Activated effector memory CD4-positive, alpha-beta T cell treated with anti-CD3 and anti-CD28 coated beads, Interleukin-2, amount 50 U/mL, for 16 hours (primary cell): Measurements from ENCODE around the gene ROBO2.

ENCODE experiments used
- DNase-seq: peaks from one replicate; pipeline ENCODE4 v3.0.0-alpha.2; 2020

ROBO2 gene

GRCh38 chr3:77524946-77525682 lies 485.2 kb downstream of the ROBO2 start:
- no peak for DNase-seq

DNA sequence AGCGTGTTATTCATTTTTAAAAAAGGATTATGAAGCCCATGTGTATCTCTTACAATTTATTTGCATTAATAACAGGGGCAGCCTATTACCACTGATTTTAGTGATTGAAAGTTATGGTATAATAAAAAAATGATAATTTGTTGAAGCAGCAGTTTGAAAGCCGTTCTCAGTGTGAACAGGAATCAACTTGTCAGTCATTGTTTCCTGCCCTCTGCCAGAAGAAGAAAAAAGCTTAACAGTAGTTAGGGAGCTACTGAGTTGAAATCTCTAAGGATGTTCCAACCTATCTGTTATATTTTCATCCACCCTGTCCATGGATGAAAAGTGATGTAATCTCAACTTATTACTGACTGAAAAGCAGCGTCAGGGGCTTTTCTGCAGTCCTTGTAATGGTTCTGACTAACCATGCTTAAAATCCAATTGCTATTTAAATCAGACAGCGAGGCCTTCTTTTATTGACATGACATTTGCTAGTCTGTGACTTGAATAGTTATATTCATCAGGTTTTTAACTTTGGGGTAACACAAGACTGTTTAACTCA lies 486.7 kb downstream of the ROBO2 start:
- DNase-seq, result no peak

DNA sequence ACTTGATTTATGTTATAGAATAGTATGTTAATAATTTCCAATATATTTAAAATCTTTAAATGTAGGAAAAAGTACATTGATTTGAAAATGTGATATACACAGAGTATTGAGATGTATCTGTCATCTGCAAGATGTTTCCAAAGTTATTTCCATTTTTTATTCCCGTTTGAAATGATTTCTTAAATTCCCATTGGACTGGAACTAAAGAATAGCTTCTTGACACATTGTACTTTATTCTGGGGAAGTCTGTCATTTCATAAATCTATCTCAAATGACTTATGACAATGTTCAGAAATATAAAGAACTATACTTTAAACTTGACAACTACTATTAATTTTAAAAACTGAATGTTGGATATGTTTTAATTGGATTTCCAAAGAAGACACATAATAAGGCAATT lies 489.6 kb downstream of the ROBO2 start:
- DNase-seq, result no peak

DNA sequence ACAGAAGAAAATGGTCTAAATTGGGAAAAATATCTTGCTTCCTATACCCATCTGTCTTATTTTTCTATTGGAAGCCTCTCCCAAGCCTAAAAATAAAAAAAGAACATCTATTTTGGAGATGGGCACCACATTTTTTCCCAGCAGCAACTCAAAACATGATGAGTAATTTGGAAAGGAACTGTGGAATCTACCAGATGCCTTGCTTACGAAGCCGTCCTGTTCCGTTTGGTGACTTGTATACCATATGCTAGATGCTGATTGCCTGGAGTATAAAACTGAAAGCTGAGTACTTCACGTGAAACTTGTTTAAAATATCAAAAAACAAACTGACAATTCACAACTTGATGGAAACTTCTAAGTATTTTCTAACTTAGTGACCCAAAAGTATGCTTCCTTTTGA lies 491.0 kb downstream of the ROBO2 start:
- DNase-seq, result no peak

DNA sequence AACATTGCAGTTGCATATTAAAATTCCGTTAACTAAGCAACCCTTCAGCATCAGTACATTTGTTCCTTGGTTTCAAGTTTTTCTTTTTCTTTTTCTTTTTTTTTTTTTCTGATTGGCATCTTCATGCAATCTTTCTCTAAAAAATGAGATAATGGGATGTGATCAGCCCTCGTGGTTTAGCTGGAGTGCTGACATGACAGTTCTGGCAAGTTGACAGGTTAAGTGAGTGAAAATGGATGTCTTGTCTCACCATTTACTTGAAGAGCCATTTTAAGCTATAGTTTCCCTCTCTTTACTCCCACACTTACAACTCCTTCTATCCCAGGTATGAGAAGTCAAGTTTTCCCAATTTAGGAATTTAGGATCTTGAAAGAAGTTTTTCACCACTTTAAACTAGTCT lies 495.2 kb downstream of the ROBO2 start:
- no peak for DNase-seq

DNA sequence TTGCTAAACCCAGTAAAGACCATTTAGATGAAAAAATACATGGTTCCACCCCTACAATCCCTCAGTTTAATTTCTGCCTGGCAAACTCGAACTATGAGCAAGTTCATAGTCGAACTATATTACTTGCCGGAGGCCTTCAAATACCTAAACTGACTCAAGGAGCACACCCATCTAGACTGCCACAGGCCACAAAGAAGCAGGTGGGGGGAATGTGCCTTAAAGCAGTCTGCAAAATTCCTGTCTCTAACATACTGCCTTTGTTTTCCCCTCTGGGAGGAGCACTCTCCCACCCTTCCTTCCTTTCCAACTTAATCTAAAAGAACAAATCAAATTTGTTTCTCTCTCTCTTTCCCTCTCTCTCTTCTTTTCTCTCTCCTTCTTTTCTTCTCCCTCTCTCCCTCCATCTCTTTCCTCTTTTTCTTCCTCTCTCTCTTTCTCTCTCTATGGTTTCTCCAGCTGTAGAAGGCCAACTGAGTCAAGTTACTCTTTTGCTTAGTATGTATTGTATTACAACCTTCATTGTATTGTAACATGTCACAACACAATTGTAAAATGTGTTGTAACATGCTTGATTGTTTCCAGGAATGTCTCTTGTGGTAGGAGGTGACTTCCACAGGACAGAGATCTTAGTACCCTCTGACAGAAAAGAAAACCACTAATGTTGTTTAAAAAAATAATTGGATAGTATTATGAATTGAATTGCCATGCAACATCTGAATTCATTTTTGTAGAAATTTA lies 496.3 kb downstream of the ROBO2 start:
- DNase-seq, result no peak

DNA sequence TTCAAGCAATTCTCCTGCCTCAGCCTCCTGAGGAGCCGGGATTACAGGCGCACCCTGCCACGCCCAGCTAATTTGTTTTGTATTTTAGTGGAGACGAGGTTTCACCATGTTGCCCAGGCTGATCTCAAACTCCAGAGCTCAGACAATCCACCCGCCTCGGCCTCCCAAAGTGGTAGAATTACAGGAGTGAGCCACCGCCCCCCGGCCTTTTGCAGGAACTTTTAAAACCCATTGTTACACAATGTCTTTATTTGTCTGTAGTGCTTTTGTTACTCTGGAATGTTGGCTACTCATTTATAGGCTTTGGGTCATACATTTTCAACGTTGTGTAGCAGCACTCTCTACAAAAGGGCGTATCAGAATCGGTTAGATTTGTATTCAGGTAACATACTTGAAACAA lies 499.1 kb downstream of the ROBO2 start:
- no peak for DNase-seq

DNA sequence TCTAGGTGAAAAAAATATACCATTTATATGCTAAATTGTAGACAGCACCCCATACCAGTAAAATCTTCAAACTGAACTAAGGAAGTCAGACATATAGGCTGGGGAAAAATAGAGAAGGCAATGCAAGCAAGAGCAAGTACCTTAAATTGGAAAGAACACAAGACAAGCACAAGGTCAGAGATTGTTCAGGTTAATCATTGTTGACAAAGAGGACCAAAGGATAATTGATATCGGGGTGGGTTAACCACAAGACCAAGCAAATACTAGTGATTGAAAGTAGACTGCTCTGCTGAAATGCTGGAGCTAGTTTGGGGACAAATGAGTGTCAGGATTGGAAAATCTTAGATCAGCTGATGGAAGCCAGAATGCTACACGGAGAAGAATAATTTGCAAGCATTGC lies 499.8 kb downstream of the ROBO2 start:
- no peak for DNase-seq

GRCh38 chr3:77541203-77541922 lies 501.5 kb downstream of the ROBO2 start:
- no peak for DNase-seq

DNA sequence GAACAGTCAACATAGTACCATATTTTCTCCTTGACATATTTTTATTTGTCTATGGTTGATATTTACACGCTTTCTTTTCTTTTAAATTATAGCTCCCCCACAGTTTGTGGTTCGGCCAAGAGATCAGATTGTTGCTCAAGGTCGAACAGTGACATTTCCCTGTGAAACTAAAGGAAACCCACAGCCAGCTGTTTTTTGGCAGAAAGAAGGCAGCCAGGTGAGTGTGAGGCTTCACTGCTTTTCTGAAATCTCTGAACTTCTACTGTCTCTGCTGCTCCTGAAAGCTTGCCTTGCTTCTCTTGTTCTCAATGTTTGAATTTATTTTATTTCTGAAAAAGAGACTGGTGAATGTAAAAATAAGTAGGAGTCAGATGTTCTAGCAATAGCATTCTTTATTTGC lies 506.3 kb downstream of the ROBO2 start:
- DNase-seq, result no peak

DNA sequence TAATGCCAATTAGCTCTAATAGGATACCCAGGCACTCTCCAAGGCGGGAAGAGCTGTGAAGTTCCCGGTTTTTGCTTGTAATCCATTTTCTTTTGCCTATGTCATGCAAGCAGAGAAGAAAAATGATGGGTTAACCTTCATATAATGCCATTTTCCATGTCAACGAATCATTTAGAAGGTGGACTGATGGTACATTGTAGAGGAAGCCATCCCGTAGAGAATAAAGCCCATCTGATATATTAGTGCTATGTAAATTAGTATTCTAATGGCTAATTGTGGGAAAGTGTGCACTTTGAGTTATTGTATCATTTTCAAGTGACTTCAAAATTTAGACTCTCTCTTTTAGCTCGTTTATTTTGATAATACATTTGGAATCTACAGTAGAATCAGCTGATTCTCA lies 509.1 kb downstream of the ROBO2 start:
- DNase-seq, result no peak

DNA sequence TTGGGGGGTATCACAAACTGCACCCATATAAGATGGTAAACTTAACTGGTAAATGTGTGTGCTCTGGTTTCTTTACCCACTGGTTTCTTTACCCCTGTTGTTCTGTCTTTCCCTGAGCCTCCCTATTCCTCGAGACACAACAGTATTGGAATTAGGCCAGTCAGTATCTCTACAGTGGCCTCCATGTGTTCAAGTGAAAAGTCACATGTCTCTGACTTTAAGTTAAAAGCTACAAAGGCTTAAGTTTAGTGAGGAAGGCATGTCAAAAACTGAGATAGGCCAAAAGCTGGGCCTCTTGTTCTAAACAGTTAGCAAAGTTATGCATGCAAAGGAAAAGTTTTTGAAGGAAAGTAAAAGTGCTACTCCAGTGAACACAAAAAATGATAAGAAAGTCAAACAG lies 513.3 kb downstream of the ROBO2 start:
- no peak for DNase-seq

GRCh38 chr3:77562089-77562488 lies 522.2 kb downstream of the ROBO2 start:
- DNase-seq, result no peak

DNA sequence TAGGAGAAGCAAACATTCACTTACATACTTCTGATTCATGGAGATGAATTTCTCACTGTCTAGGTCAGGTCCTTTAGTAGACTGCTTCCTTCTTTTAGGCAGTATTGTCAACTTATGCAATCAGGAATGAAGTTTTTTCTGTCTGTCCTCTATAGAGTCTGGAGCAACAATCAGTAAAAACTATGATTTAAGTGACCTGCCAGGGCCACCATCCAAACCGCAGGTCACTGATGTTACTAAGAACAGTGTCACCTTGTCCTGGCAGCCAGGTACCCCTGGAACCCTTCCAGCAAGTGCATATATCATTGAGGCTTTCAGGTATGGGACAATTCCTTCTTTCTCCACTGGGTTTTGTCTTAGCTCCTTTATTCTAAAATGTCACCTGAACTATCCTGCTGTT lies 523.1 kb downstream of the ROBO2 start:
- DNase-seq, result no peak

DNA sequence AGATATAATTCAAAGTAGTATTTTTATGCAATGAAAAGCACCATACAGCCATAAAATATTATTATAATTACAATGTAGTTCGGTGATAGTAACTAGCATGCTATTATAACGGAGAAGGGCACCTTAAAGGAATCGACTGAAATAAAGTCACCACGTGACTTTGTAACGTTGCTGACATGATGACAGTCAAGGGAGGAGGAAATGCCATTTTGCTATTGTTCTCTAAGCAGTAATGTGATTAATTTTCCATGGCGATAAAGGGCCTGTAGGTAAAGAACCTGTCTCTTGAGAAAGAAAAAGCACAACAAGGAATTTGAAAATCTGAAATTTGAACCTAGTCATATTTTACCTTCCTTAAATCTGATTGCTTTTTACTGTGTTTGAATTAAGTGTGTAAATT lies 526.2 kb downstream of the ROBO2 start:
- no peak for DNase-seq

DNA sequence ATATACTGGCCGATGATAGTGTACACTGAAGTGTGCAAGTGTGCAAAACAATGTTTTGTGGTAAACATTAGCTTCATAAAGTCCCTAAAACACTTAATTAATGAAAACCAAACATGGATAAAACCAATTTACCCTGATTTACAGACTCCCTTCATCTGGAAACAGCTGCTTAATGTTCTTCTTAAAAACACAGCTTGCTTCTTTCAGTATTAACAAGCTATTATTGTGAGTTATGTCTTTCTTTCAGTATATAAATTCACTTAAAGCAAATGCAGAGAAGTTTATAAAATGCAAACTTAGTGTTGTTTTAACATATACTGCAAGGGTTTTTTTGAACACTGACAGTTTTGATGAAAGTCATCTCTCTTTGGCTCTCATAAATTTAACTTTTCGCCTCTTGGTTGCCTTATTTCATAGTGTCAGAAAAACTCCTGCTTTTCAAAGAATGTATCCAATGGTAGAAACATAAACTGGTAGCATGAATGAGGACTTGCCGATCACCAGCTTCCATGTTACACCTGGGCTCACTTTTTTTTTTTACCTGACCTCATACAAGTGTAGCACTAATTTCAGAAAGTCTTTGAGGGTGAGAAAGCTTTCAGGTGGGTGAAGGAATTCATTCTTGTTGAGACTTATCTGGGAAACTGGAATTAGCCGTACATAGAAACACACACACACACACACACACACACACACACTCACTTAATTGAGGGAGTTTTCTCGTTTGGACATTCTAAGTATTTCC lies 532.2 kb downstream of the ROBO2 start:
- no peak for DNase-seq

- DNase-seq, result no peak
Measured at GRCh38 chr3:77577264-77577663, 537.4 kb downstream of the ROBO2 start.

DNA sequence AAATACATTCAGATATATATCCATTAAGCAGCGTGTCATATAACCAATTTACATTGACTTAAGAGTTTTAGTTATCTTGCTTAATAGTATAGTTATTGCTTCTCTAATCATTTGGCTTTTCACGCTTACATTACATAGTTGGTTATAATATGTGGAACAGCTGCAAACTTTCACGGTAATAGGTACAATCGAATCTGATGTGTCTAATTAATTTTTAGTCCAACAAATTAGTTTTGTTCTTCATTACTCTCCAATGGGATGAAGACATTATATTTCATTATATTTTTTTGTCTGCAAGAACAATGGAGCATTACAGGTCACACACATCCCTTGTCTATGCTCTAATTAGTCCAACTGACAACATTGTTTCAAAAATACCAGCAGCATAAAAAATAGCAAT lies 546.3 kb downstream of the ROBO2 start:
- no peak for DNase-seq

- DNase-seq, result no peak
Measured at GRCh38 chr3:77588863-77589262, 549.0 kb downstream of the ROBO2 start.

DNA sequence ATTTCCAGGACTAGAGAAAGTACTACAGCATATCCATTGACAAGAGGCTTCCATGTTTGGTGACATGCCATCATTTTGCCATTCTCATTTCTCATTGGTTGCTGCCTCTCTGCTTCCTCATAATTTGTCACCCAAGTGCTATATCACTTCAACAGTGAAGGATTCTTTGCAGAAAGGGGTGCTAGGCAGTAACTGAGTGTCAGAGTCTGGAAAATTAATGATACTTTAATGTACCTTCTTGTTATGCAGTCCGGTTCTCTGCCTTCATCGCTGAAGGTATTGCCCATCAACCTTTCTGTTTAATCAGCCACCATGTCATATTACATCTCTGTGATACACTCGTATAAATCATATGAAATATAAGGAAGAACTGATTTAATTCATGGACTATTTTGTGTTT lies 550.3 kb downstream of the ROBO2 start:
- no peak for DNase-seq

- DNase-seq, result no peak
Measured at GRCh38 chr3:77595371-77595870, 555.5 kb downstream of the ROBO2 start.

DNA sequence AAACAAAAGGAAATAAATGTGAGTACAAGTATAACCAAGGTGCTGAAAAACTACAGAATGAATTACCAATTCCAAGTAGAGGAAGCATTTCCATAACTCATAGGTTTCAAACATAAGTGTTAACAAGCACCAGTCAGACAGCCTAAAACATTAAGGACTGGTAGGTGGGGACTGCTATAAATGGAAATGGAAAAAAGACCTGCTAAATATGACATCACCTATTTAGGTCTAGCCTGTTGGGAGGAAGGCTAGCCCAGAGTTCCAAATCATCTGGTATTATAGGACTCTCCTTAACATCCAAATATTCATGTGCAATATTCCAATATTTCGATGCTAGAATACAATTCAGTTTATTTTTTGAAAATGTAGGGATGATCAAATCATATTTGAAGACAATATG lies 560.0 kb downstream of the ROBO2 start:
- DNase-seq, result no peak
